Measurements from ENCODE around the gene GIMAP7.

GIMAP7 gene

GRCh38 chr7:150476819-150477631 lies 37.6 kb upstream of the GIMAP7 start:
- no peak for TF ChIP-seq CTCF (IDR thresholded peaks at IDR 0.05)

- no peak for TF ChIP-seq CTCF (IDR thresholded peaks at IDR 0.05)
Measured at GRCh38 chr7:150479023-150479716, 35.5 kb upstream of the GIMAP7 start.

- no peak for TF ChIP-seq CTCF (IDR thresholded peaks at IDR 0.05)
Measured at GRCh38 chr7:150481186-150481920, 33.3 kb upstream of the GIMAP7 start.

- TF ChIP-seq CTCF (IDR thresholded peaks at IDR 0.05), result no peak
Measured at GRCh38 chr7:150481922-150482321, 32.8 kb upstream of the GIMAP7 start.

GRCh38 chr7:150487625-150488024 lies 27.0 kb upstream of the GIMAP7 start:
- no peak for TF ChIP-seq CTCF (IDR thresholded peaks at IDR 0.05)

GRCh38 chr7:150489782-150490181 lies 24.9 kb upstream of the GIMAP7 start:
- TF ChIP-seq CTCF (IDR thresholded peaks at IDR 0.05), result no peak

- TF ChIP-seq CTCF (IDR thresholded peaks at IDR 0.05), result no peak
Measured at GRCh38 chr7:150502519-150502918, 12.2 kb upstream of the GIMAP7 start.

Measured in LNCAP (cell line).